Body of pancreas (tissue), 4 donors: Measurements from ENCODE around the gene CST9L.

ENCODE experiments used
- POLR2A ChIP-seq, 3 donors: fragments of 450-650 bp; IDR thresholded peaks; one replicate each; pipeline ENCODE4 v1.6.1; 2016; ENCODE audit warnings: antibody characterized with exemption in 3 of 3, mild to moderate bottlenecking in 2 of 3
- TF ChIP-seq, protein P1 (sequence below), 7 experiments: fragments of 450-650 bp in 4 of 7; fragments of 200-600 bp in 3 of 7; sonication (generic) in 3 of 7; IDR thresholded peaks; one replicate each; pipeline ENCODE4 v1.5.1; 2016 to 2019; ENCODE audit warnings: antibody characterized with exemption in 7 of 7

DNA sequence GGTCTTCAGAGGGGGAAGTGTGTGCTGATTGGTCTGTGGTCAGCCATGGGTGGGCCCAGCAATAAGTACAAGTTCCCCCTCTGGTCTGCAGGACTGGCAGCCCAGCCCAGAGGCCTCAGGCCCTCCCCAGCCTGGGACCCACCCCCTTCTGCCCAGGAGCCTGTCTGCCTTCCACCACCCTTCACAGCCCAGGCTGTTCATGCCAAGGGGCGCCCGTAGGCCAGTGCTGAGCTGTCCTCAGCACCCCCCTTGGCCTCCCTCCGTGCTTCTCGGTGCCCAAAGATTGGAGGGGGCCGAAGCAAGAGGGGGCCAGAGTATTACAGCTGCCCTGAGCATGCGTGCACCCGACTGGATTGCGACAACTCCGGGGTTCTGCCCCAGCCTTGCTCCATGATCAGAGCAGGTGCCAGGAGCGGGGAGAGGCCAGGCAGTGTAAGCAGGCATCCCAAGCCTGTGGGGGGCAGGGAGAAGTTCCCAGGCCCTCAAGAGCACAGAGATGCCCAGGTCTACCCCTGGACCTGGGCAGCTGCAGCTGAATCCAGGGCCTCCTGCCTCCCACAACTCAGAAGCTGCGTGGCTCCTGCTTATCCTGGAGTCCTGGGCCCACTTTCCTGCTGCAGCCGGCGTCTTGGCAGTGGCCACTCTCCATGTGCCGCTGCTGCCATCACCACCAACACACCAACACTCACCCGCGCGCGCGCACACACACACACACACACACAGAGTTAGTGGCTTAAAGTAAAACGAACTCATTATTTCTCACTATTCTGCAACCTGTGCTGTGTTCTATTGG lies 33.3 kb downstream of the CST9L start:
- no peak for TF ChIP-seq POLR2A (IDR thresholded peaks at IDR 0.05)
- TF ChIP-seq, protein P1, sequence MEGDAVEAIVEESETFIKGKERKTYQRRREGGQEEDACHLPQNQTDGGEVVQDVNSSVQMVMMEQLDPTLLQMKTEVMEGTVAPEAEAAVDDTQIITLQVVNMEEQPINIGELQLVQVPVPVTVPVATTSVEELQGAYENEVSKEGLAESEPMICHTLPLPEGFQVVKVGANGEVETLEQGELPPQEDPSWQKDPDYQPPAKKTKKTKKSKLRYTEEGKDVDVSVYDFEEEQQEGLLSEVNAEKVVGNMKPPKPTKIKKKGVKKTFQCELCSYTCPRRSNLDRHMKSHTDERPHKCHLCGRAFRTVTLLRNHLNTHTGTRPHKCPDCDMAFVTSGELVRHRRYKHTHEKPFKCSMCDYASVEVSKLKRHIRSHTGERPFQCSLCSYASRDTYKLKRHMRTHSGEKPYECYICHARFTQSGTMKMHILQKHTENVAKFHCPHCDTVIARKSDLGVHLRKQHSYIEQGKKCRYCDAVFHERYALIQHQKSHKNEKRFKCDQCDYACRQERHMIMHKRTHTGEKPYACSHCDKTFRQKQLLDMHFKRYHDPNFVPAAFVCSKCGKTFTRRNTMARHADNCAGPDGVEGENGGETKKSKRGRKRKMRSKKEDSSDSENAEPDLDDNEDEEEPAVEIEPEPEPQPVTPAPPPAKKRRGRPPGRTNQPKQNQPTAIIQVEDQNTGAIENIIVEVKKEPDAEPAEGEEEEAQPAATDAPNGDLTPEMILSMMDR (IDR thresholded peaks at IDR 0.05) = no peak
